Stimulated activated CD8-positive, alpha-beta memory T cell treated with anti-CD3 and anti-CD28 coated beads, Interleukin-7, amount 100 ng/mL, for 48 hours (primary cell): ENCODE results near the gene PARP4.
"Not testable (repeated sequence)": the region's sequence is repeated elsewhere in the genome, so short reads cannot be mapped to it uniquely, and the experiment has no call there.

Experiments
- DNase-seq, 2 donors: peaks; one replicate each; pipeline ENCODE4 v3.0.0-alpha.2; 2020; ENCODE audit warnings: low read depth in 1 of 2; ENCODE audit errors: extremely low read depth in 1 of 2

PARP4 gene

DNA sequence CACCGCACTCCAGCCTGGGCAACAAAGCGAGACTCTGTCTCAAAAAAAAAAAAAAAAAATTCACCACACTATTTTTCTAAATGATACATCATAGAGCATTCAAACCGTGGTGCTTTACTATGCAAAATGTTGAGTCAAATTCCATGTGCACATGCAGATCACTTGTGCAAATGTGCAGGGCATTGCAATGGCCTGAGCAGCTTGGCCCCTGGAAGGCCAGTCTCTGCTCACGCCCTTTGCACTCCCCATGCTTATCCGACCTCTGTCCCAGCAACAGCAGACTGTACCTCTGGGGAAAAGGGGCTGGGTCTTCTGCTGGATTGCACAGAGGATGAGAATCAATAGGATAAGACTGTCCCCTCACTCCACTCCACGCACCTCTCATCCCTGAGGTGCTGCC lies 58.5 kb downstream of the PARP4 start:
- DNase-seq = no peak

DNA sequence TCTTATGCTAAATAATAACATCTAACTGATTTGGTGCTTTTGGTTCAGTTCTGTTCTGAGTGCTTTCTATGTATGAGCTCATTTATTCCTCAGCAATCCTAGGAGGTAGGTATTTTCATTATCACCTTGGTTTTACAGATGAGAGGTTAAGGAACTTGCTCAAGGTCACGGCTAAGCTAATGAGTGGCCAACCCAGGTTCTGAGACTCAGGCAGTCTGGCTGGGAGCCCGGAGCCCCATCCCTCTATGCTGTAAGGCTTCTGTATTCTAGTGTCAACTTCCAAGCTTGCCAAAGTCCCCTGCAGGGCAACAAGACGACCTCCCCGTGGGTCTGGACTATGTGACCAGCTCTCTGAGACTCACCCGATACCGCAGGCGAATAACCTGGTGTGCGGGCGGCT lies 60.5 kb downstream of the PARP4 start:
- DNase-seq = no peak

DNA sequence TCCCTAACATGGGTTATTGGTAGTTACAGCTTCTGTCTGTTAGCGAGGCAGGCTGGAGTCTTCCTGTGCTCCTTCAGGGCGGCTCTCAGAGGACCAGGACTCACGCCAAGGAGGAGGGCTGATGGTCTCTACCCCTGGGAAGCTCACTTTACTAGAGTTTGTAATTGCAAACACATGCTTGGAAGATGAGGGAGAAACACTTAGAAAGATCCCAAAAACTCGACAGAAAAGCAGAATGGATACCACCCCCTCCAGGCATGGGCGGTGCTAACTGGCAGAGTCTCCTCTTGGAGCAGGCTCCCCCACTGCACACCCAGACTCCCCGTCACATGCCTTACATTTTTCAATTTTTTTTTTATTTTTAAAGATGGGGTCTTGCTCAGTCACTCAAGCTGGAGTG lies 62.0 kb downstream of the PARP4 start:
- no peak for DNase-seq

DNA sequence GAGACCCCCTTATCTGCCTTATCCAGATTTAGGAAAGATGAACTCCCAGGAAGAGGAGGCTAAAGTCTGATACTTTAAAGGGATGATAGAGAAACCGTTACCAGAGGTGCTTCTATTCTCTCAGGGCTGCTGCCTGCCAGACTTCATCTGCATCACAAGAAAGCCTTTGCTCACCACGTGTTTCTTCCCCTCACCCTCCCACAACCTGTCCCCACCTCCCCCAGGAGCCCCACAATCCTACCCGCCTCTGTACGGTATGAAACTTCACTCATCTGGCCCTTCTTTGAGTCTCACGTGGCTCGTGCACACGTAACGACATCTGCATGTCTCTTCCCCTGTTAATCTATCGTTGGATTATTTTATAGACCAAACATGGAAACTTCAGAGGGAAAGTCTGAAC lies 67.7 kb downstream of the PARP4 start:
- not testable (repeated sequence) for DNase-seq

DNA sequence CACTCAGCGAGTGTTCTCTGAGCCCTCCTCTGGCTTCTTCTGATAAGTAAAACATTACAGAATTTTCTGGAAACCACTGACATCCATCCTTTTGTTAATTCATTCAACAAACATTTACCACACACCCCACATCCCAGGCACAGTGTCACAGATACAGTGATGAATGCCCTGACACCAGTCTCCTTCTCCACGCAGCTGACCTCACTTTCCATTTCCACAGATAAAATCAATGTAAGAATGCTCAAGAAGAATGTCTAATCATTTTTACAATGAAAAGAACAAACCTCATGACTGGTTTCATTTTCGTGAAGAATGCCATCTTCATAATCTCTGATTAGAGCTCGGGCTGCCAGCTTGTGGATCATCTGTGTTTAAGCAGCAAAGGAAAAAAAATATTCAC lies 69.2 kb downstream of the PARP4 start:
- DNase-seq = no peak

DNA sequence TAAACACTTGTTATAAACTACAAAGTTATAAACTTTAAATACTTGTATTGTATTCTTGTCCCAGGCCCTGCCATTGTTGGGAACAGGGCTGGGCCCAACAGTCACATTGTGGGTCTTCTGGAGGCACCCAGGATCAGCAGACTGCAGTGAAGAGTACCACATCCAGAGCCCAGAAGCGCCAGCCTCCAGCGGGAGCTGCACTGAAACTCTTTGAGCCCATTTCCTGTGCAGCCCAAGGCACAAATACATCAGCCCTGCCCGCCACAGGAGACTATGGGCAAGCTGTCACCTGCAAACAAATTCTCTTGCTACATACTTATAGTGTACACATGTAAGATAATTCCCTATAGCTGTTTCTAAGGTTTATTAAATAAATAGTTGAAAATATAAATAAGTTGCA lies 86.5 kb downstream of the PARP4 start:
- DNase-seq = not testable (repeated sequence)

DNA sequence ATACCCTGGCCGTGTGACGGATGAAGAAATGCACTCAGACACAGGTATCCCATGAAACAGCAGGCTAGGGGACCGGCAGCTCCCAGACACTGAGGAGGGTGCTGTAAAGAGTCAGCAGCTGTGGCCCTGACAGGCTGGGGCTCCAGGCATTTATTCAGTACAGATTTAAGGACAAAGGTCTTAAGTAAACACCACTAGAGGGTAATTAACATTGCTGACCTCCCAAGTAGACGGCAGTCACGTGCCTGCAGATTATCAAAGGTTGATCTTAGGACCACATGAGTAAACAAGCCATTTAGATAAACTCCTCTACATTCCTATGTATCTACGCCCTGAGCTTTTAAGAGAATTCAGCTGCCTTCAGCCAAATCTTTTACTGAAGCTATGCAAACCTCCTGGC lies 92.9 kb downstream of the PARP4 start:
- not testable (repeated sequence) for DNase-seq

DNA sequence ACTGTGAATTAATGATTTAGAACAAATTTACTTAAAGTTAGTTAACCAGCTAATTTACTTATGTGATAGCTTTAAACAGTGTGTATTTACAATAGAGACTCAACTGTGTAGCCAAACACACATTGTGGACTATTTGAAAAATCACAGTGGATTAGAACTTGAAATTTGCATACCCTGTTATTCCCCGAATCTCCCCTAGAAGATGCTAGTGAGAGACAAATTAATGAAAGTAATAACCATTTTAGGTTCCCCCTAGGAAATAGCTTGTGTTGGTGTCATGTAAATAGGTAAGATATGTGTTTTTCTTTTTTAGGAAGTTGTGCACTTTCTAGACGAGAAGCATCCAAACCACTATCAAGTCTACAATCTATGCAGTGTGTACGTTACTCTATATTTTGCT lies 104.7 kb downstream of the PARP4 start:
- DNase-seq = no peak

DNA sequence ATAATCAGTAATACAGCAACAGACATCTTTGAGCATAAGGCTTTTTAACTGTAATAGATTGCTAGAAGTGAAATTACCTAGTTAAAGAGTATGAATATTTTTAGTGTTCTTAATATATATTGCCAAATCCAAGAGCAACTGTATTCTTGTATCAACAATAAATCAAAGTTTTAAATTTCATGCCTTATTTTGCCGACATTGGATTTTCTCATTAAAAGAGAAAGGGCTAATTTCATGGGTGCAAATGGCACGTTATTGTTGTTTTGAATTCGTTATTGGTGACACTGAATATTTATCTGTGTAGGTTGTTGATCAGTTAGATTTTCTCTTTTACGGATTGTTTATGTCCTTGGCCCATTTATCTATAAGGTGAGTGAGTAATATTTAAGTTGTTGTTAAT lies 106.1 kb downstream of the PARP4 start:
- DNase-seq = no peak

DNA sequence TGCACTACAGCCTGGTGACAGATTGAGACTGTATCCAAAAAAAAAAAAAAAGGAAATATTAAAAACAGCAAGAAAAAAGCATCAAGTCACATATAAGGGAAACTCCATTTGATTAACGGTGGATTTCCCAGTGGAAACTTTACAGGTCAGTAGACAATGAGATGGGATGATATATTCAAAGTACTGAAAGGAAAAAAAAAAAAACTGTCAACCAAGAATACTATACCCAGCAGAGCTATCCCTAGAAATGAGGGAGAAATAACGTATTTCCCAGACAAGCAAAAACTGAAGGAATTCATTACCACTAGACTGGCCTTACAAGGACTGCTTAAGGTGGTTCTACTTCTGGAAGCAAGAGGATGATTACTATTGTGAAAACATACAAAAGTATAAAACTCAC lies 115.8 kb downstream of the PARP4 start:
- no peak for DNase-seq

DNA sequence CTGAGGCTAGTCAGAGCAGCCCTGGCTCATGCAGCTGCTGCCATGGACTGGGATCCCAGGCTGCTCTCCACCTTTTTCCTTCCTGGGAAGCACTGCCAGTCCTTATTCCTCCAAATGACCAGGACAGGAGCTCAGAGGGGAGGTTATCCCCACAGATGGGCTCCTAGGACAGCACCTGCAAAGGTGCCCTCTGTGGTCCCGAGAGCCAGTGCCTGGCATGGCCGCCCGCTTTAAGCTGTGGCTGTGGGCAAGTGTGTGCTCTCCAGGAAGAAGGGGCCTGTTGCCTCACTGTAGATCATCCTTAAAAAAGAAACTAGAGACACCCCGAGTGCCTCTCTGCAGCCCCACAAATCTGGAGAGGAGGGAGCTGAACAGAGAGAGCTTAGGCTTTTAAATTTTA lies 119.6 kb downstream of the PARP4 start:
- no peak for DNase-seq

DNA sequence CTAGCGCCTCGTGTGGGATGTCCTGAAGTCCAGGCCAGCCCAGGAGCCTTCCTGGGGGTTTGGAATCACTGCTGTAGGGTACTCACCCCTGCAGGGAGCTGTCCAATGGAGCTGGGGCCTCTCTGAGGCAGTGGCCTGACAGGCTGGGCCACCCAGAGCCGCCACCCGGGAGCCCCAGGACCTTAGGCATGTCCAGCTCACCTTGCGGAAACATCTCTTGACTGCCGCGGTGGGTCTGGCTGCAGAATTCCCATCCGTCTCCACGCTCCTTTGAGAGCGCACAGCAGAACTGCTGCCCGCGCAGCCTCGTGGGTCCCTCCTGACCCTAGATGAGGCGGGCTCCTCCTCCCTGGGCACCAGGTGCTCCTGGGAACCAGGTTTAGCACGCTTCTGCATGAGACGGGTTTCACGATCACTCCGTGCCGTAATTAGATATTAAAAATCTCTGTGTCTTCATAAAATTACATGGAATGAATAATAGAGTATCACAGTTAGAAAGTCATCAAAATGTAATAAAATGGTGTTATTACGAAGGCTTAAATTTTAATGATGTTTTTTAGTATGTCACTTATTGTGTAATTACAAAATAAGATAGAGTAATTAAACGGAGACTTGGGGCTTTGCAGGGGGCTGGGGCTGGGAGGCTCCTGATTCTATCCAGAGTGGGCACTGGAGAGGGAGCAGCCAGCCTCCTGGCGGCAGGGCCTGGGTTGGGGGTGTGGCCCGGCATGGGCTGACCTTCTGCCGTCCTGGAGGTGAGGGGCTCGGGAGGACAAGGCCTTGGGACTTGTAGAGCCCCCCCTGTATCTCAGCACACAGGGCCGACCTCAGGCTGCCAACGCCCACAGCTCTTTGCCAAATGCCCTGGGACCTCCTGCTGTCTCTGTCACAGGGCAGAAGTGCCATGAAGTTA lies 120.6 kb downstream of the PARP4 start:
- not testable (repeated sequence) for DNase-seq

DNA sequence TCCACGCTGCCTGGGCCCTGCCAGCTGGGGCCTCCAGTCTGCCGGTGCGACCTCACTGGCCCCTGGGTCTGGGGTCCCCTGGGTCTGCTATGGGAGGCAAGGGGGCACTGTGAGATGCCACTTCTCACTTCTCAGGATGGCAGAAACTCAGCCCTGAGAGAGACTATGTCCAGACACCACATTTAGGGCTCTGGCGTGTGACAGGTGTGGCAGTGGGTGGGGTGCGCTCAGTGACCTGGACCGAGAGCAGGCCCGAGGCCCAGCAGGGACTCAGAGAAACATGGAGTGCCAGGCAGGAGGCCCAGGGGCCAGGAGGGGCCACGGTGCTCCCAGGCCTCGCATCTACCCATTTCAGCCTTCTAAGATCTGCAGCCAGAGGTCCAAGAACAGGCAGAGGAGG lies 121.8 kb downstream of the PARP4 start:
- DNase-seq = not testable (repeated sequence)

DNA sequence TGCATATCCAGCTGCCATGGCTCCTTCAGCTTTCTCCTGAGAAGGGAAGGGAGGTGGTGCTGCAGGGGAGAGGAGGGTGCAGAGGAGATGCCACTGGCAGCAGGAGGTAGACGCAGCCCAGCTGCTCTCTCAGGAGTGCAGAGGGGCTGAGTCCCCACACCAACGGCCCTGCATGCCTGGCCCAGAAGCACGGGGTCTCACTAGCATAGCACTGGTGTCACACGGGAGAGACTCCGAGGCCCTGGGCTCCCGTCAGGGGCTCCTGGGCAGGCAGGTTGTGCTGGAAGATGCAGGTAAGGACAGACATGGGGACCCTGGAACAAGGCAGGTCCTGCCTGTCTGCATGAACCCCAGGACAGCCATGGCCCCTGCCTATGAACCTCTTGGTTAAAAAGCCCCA lies 123.1 kb downstream of the PARP4 start:
- DNase-seq = no peak

DNA sequence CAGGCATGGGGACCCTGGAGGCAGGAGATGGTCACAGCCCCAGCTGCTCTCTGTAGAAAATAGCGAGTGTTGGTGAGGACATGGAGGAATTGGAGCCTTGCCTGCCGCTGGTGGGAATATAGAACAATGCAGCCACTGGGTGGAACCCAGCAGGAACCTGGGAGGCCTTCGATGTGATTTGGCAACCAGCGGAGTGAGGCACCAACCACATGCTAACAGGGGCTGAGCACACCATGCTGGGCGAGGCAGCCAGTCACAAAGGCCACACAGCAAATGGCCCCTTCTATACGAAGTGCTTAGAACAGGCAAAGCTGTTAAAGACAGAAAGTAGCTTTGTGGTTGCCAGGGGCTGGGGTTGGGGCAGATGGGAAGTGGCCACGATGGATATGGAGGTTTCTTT lies 123.8 kb downstream of the PARP4 start:
- DNase-seq = not testable (repeated sequence)

DNA sequence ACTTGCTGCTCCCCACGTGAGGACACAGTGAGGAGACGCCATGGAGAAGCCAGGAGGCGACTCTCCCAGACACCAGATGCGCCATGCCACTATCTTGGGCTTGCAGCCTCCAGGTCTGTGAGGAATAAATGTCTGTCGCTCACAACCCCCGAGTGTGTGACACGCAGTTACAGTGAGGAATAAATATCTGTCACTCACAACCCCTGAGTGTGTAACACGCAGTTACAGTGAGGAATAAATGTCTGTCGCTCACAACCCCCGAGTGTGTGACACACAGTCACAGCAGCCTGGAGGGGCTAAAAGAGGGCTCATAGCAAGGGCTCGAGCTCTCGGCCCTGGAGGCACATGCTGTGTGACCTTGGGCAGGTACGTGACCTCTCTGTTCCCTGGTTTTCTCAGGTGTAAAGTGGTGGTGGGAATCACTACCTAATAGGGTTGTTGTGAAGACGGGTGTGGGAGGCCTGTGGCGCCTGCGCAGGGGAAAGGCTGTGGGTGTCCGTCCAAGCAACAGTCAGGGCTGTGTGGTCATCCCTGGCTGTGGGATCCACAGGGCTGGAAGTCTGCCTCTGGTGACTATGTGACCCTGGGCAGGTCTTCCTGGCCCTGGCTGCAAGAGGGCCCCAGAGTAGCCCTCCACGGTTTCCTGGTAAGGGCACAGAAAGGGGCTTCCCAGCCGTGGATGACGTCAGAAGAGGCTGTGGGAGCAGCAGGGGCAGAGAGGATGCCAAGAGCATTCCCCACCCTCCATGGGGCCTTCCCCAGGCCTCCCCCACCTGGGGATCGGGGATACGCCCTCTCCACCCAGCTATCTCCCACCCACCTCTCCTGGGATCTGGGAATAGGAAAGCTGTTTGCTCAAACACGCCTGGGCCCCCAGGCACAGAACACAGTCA lies 125.5 kb downstream of the PARP4 start:
- no peak for DNase-seq

DNA sequence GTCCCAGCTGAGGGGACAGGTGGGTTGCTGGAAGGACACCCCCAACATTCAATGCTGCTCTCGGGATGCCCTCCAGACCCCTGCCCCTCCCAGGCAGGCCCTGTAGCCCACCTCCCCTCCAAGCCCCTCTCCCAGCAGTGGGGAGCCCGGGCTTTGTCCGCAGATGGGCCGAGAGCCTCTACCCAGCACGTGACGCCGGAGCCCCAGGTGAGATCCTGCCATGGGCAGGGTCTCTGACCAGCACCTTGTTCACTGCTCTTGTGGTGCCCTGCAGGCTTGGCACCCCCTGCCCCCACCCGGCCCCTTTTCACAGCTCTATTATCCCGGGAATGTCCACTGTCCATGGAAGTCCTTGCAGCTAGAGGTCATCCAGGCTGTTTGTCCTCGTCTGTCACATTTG lies 126.7 kb downstream of the PARP4 start:
- DNase-seq = no peak

DNA sequence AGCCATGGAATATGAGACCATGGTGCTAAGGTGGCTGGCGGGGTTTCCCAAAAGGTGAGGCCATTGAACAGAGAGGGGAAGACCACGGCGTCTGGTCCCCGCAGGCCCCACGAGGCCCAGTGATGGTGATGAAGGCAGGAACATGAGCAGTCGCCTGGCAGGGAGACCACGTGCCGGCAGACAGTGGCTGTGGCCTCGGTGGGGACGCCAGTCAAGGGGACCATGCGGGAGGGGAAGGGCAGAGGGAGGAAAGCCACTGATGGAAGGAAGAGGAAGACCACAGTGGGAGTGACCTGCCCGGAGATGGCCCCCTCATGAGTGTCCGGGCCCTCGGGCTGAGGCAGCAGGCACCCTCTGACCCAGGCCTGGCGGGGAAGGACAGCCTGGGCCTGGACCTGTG lies 127.6 kb downstream of the PARP4 start:
- not testable (repeated sequence) for DNase-seq

DNA sequence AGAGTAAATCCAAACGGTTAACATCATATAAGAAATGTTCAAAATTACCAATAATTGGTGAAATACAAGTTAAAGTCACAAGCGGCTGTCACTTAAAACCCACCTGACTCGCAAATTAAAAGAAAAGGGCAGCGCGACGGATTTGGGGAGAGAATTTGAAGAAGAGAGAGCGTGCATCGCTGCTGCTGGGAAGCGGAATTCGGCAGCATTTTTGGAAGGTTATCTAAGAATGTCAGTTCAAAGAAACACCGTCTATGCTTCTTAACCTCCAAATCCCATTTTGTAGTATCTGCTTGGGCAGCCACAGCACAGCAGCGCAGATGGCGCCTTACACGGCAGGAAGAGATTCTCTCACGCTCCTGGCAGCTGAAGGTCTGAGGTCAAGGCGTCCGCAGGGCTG lies 128.5 kb downstream of the PARP4 start:
- not testable (repeated sequence) for DNase-seq

DNA sequence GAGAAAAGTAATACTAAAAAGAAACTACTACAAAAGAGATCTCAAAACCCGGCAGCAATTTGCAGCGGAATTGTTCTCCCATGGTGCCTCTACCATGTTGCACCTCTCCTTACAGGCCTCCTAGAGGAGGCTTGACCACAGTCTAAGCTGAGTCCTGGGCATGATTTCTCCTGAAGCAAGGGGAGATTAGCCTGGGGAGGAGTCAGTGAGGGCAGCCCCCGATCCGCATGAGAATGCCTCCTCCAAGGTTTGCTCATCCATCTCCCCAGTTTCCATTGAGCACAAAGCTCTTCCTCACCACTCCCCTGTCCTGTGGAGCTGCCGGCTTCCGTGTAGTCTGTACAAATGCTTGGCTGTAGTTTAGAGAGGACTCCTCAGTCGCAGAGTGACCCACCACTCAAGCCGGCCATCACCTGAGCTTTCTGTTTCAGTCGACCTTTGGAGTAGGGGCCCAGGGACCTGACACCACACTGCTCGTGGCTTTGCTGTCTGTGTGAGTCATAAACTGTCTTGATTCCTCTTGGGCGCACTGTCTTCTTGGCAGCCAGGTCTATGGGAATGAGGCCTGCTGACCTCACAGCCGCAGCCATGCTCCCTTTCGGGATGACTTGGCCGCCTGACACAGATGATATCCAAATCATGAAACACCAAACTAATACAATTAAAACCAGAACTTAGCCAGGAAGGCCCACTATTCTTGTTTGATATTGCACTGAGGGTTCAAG lies 130.9 kb downstream of the PARP4 start:
- DNase-seq = no peak

DNA sequence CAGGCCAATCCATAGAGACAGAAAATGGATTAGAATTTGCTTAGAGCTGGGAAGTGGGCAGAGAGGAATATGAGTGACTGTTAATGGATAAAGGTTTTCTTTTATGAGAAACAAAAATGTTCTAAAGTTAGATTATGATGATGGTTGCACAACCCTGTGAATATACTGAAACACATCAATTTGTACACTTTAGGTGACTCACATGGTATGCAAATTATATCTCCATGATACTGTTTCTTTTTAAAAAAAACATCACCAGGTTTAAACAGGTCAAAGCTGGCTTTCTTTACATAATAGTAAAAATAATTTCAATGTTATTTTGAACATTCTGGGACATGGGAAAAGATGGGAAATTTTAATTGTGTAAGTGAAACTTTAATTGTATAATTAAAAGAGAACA lies 131.7 kb downstream of the PARP4 start:
- DNase-seq = not testable (repeated sequence)
